Measurements from ENCODE around the gene SLC38A3.

Gene SLC38A3

DNA sequence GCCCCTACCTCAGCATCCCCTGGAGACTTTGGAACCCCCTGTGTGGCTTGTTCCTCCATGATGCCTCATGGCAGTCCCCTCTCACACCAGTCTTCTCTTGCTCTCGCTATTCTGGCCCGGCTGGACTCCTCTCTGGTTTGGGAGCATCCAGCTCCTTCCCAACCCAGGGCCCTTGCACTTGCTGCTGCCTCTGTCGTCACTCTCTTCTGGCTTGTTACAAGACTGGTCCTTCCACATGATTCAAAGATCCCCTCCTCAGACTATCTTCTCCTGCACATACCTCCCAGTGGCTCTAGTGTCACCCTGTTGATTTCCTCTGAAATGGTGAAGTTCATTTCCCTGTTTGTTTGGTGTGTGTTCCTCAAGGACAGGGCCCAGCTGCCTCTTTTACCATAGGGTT is 24.4 kb downstream of the SLC38A3 start:
- TF ChIP-seq, protein P1, sequence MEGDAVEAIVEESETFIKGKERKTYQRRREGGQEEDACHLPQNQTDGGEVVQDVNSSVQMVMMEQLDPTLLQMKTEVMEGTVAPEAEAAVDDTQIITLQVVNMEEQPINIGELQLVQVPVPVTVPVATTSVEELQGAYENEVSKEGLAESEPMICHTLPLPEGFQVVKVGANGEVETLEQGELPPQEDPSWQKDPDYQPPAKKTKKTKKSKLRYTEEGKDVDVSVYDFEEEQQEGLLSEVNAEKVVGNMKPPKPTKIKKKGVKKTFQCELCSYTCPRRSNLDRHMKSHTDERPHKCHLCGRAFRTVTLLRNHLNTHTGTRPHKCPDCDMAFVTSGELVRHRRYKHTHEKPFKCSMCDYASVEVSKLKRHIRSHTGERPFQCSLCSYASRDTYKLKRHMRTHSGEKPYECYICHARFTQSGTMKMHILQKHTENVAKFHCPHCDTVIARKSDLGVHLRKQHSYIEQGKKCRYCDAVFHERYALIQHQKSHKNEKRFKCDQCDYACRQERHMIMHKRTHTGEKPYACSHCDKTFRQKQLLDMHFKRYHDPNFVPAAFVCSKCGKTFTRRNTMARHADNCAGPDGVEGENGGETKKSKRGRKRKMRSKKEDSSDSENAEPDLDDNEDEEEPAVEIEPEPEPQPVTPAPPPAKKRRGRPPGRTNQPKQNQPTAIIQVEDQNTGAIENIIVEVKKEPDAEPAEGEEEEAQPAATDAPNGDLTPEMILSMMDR (IDR thresholded peaks at IDR 0.05) = no peak
- TF ChIP-seq ZFX (IDR thresholded peaks at IDR 0.05; ENCODE audit: borderline replicate concordance) = no peak
- peak overlapping the region; percentile 46 for H3K27ac ChIP-seq

DNA sequence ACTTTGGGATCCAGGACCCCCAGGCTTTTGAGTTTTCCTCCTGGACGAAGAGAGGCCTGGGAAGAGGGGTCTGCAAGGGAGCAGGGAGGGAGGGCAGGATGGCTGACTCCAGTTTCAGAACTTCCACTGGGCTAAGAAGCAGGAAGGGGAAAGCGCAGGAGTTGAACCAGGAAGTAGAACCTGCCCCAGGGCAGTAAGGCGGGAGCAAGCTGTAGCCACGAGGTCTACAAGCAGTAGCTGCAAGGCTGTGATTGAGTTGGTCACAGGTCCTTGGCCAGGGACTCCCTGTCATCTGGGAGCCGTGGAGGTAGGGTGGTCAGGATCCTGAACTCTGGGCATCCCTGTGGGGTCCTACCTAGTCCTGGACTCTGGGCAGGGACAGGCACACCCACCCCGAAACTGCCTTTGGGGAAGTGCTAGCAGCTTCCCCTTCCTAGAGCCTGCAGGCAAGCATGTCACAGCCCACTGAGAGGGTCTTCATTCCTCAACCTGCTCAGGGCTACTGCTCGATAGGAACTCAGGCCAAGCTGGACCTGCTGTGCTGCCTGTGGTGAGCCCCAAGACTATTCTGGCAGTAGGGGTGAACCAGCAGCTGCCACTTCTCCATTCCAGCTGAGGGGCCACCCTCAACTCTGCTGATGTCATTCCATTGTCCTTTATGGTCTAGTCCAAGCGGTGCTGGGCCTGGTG is 25.2 kb downstream of the SLC38A3 start:
- H3K27ac ChIP-seq = peak overlapping the region; percentile 46
- no peak for TF ChIP-seq ZFX (IDR thresholded peaks at IDR 0.05; ENCODE audit: borderline replicate concordance)
- TF ChIP-seq, protein P1 (IDR thresholded peaks at IDR 0.05) = no peak

DNA sequence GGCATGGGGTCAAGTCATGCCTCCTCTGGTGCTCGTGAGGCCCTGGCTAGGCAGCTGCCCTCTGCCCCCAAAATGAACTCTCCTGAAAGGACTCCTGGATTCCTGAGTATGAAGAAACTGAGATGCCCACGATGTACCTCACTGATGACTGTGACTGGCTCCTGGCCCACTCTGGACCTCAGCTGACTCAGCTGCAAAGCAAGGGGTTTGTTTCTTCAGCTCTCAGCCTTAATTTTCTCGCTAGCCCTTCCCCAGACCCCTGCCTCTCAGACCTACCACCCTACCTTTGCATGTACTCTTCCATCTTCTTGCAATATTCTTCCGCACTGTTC is 25.7 kb downstream of the SLC38A3 start:
- H3K27ac ChIP-seq = no peak overlapping the region
- TF ChIP-seq, protein P1 (IDR thresholded peaks at IDR 0.05) = no peak
- no peak for TF ChIP-seq ZFX (IDR thresholded peaks at IDR 0.05; ENCODE audit: borderline replicate concordance)

DNA sequence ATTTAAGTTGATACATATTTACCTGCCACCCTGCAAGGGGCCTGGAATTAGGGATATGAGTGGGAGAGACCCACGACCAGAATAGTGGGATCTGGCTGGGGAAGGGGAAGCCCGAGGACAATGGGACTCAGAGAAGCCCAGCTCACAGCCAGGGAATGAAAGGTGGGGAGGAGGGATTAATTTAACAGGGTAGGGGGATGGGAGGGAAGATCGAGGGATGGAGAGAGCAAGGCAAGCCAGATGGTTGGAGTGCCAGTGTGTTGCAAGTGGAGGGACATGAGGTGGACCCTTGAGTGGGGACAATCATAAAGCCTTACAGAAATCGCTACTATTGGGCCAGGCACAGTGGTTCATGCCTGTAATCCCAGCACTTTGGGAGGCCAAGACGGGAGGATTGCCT is 26.5 kb downstream of the SLC38A3 start:
- TF ChIP-seq ZFX (IDR thresholded peaks at IDR 0.05; ENCODE audit: borderline replicate concordance) = no peak
- TF ChIP-seq, protein P1 (IDR thresholded peaks at IDR 0.05) = no peak
- no peak overlapping the region for H3K27ac ChIP-seq

DNA sequence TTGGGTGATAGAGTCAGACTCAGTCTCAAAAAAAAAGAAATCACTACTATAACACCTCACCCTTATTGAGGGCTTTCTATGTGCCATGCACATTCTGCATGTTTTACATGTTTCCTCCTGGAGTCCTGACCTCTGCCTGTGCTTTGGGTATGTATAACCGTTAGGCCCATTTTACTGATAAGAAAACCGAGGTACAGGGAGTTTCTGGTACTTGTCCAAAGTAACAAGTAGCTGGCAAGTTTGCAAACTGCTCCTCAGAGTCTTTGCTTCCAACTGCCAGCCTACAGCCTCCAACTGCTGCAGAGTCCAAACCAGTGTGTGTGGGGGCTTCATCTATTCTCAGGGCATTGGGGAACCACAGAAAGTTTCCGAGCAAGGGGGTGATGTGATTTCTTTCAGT is 27.2 kb downstream of the SLC38A3 start:
- H3K27ac ChIP-seq = no peak overlapping the region
- no peak for TF ChIP-seq ZFX (IDR thresholded peaks at IDR 0.05; ENCODE audit: borderline replicate concordance)
- TF ChIP-seq, protein P1 (IDR thresholded peaks at IDR 0.05) = no peak

DNA sequence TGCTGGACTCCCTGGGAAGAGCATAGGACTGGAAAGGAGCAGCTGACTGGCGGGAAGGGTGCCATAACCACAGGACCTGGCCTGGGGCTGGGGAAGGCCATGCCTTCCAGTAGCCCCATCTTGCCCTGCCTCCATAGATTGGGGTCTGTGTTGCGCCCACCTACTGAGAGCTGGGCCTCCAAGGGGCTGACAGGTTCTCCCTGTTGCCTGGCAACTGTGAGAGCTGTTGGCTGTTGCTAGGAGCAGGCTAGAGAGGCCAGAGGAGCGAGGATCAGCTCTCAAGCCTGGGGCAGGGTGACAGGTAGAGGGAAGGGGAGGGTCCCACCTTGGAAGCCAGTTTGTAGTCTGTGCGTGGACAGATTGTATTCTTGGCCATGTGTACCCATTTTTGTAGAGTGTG is 28.1 kb downstream of the SLC38A3 start:
- no peak overlapping the region; the same call in 1 of the 2 replicates for H3K27ac ChIP-seq
- TF ChIP-seq ZFX (IDR thresholded peaks at IDR 0.05; ENCODE audit: borderline replicate concordance) = no peak
- TF ChIP-seq, protein P1 (IDR thresholded peaks at IDR 0.05) = no peak

DNA sequence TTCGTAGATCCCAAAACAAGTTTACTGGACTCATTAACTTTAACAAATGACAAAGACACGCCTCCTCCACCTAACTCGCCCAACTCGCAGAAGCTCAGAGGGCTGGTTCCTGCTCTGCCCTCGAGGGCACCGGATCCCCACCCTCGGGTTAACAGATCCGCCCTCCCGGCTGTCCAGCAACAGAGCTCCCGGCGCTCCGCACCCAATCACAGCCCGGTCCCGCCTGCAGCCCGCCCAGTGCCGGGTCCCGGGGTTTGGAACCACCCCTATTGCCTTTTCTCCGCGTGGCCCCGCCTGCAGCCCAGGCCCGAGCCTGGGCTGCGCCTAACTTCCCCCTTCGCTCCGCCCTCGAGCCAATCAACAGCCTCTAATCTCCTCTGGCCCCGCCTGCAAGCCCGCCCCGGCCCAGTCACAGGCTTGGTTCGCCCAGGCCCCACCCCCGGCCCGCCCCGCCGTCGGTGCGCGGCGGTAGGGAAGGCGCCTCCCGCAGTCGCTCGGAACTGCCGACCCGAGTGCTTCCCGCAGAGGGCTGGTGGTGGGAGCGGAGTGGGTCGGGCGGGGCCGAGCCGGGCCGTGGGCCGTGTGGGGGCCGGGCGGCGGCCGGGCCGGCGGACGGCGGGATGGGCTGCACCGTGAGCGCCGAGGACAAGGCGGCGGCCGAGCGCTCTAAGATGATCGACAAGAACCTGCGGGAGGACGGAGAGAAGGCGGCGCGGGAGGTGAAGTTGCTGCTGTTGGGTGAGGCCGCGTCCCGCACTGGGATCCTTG is 30.8 kb downstream of the SLC38A3 start, which contains the start of gene GNAI2:
Gene GNAI2 (plus strand): TSS at position 489 of the 768 bp plus-strand sequence. CDS start 132 bp downstream, at position 621.
- H3K27ac ChIP-seq = peak within 1 kb of the TSS; percentile 93
- TF ChIP-seq, protein P1 (IDR thresholded peaks at IDR 0.05) = no peak
- no peak for TF ChIP-seq ZFX (IDR thresholded peaks at IDR 0.05; ENCODE audit: borderline replicate concordance)
